Uterus (tissue), 2 donors: Measurements from ENCODE around the gene CENPO.

Source experiments
- CTCF ChIP-seq, 4 experiments: fragments of 200-600 bp in 2 of 4; fragments of 450-650 bp in 2 of 4; sonication (generic) in 2 of 4; IDR thresholded peaks; one replicate each; pipeline ENCODE4 v1.5.1; 2016 to 2019; ENCODE audit warnings: antibody characterized with exemption in 4 of 4, mild to moderate bottlenecking in 2 of 4, moderate library complexity in 1 of 4
- POLR2A ChIP-seq, 2 donors: fragments of 450-650 bp; IDR thresholded peaks; one replicate each; pipeline ENCODE4 v1.6.1; 2016; ENCODE audit warnings: antibody characterized with exemption in 2 of 2, mild to moderate bottlenecking in 1 of 2, moderate library complexity in 1 of 2

DNA sequence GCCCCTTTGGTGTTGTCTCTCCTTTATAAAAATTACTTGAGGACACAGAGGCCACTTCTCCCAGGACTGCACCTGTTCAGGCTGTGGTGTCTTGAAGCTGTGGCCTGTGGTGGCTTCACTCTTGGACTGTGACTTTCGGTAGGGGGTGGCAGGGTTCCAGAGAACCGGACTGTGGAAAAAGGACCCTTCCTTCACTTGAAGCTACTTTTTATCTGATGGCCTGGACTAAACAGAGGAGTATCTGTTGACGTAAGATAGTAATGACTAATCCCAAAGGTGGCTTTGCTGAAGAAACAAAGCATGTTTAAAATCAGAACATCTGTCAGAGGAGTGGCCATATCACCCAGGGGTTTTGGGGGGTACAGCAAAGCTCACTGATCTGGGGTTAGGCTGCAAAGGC, 60.8 kb downstream of the CENPO start:
- TF ChIP-seq CTCF (IDR thresholded peaks at IDR 0.05) (no peak), POLR2A (IDR thresholded peaks at IDR 0.05) (no peak)
